HCEC 1CT (cell line): Measurements from ENCODE around the gene TMEM117.
A peak's percentile ranks its signal among the peaks of the same experiment; 100 is the strongest.

Experiments used
- DNase-seq: peaks from one replicate; pipeline ENCODE4 v3.0.0-alpha.2; 2017

The TMEM117 gene

DNA sequence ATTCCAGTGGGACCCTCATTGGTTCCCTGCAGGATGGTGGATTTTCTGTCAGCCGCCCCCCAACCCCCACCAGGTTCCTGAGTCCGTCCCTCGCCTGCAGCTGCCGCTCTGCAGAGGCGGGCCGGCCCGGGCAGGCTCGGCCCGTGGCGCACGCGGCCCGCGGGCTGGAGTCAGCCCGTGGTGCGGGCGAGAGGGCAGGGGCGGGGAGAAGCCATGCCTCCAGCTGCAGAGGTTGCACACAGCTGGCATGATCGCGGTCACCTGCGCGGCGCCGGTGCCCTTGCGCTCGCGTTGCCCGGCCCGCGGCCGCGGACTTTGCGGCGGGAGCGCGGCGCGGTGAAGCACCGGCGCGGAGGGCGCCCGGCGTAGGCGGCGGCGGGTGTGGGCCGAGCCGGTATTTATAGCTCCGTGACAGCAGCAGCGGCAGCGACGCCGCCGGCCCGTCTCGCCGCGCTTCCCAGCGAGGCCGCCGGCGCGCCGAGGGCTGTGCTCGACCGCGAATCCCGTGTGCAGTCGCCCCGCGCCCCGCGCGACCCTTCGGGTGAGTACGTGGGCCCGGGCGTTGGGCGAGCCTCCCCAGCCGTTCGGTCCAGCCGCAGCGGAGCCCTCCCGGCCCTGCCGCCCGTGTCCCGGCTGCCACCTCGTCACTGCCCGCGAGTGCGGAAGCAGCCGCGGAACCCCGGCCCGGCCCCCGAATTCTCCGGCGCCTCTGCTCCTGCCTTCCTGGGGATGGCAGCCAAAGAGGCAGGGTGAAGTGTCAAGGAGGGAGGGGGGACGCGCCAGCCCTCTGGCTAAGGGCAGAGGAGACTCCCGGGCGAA, at the start of gene TMEM117:
TMEM117 (plus strand) TSS at position 426 of the 819 bp plus-strand sequence.
- peak; percentile 47 for DNase-seq

DNA sequence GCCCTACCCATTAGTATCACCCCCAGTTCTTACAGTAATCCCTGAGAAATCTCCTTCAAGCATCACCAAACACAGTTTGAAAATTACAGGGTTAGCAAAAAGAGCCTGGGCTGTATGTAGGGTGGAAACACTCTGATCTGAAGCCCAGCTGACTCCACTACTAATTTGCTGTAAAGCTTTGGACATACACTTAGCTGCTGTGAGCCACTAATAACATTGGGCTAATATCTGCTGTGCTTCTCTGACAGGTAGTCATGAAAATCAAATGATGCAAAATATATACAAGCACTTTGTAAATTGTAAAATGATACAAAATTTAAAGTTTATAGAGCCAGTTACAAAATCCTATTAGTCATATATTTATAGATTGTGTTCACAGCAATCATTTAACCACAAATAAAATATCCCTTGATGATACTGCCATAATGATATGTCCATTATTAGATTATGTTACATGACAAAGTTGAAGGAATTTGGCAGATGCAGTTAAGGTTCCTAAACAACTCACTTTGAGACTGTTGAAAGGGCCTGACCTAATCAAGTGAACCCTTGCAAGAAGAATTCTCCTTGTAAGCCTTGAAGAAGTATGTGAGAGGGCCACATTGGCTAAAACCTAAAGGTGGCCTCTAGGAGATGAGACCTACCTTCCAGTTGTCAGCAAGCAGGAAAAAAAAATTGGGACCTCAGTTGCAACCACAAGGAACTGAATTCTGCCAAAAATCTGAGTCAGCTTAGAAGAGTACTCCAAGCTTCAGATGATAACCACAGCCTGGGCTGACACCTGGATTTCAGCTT, 48.8 kb upstream of the TMEM117 start:
- DNase-seq: peak; percentile 59

DNA sequence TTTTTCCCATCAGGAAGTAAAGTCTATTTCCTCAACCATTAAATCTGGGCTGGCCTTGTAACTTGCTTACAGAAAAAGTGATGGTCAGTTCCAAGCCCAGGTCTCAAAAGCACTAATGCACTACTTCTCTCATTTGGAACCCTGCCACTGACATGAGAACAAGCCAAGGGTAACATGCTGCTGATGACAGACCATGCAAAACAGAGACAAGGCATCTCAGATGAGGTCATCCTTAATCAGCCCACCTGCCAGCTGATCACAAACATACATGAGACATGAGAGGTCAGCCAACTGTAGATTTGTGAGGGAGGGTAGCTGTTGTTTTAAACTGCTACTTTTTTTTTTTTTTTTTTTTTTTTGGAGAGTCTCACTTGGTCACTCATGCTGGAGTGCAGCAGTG, 45.9 kb upstream of the TMEM117 start:
- DNase-seq: no peak

DNA sequence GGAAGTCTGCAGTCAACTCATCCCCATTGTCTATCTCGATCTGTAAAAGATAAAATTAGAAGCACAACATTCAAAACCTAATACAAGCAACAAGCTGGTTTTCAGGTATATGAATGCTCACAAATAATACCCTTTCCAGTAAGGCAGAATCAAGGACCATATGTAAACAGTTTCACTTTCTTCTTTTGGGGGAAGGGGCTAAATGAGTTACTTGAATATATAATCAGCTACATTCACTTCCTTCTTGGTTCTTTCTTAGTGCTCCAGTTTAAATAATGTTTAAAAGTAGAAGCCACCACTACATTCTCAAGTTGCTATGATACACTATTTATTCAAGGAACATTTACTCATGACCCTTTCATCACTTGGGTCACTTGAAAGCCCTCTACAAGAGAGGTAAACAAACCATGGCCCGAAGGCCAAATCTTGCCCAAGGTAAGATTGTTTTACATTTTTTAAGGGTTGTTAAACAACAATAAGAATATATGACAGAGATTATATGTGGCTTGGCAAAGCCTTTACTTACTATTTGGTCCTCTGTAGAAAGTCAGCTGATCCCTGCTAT, 40.1 kb upstream of the TMEM117 start:
- no peak for DNase-seq

DNA sequence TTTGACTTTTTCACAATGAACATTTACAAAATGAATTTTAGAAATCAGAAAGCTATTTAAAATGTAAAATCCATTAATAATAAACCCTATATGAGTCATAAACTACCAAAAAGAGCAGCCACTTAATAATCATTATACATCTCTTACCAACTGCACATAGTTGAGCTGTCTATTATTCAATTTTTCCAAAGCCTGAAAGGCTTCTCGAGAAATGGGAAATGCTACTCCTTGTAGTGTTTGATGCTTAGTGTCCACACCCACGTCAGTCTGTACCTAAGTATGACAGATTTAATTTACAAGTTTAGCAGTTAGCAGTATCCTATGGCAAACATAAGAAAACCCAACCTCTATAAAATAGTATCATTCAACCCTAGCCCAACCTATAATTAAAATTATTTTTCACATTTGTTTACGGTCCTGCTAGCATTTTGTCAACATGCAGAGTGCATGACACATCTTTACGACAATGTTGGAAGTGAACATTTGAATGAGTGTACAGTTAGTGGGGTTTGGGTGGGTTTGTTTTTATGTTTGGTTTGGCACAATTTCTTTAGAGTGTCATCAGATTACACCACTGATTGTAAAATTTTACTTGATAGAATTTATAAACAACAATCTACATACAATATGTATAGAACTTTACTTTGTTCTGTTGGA, 38.2 kb upstream of the TMEM117 start:
- no peak for DNase-seq

DNA sequence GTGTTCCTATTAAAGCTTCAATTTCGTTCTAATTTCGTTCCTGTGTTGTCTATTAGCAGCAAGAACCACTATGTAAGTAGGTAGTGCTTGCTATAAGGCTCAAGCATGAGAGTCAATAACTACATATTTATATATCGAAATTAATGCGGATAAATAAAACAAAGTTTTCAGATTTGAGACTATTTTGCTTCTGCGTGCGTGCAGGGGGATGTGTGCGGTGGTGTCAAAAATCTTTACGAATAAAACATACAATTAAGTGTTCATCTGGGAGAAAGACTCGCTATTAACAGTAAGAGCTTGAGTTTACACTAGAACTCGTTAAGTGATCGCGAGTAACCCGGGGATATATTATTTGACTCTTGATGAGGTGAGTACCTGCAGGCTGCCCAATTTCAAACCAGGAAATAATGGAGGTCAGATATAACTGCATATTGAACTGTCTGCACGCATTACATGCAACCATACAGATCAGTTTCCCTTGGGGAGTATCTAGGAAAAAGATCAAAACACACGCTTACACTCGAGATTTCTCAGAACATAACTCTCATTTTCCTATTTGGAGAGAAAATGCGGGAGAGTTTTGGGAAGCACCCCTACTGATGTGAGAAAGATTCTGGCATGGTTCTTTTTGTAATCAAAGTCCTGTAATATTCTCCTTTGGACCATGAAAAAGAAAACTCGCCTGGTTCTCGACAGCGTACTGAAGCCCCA, 30.6 kb upstream of the TMEM117 start:
- DNase-seq: no peak

DNA sequence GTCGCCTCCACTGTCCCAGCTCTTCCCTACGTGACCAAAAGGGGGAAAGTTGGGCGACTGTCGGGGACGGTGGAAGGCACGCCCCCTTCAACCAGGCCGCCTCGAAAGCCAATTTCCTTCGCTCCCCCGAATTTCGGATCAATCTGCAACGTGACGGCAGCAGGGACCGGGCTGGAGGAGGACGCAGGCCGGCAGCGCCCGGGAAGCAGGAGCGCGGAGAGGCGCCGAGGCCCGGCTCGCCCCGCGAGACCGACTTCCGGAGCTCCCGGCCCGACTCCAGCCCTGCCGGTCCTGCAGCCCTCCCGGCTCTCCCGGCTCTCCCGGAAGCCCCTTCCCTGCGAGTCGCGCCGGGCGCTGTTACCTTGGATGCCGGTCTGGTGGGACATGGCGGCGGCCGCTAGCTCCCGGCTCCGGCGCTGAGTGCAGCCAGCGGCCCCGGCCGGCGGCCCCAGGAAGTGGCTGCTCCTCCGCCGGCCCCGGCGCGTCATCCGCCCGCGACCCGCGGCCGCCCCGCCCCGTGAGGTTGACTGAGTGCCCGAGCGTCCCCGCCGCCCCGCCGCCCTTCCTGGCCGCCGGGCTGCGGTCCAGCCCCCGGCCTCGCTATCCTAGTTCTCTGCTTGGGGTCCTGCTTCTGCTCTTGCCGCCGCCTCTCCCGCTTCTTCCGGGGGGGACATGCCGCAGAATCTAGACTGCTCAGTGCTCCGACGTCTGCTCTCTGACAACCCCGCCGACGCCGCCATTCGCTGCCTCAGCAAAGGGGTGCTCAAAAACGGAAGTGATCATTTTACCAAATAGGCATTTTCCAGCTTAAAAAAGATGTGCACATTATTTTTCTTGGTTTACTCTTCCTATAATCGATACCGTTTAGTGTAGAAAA, 29.8 kb upstream of the TMEM117 start, which contains the start of gene TWF1:
TWF1 (minus strand) TSS at position 458 of the 877 bp plus-strand sequence; CDS start at position 386, 72 bp downstream.
- DNase-seq: peak; percentile 82

DNA sequence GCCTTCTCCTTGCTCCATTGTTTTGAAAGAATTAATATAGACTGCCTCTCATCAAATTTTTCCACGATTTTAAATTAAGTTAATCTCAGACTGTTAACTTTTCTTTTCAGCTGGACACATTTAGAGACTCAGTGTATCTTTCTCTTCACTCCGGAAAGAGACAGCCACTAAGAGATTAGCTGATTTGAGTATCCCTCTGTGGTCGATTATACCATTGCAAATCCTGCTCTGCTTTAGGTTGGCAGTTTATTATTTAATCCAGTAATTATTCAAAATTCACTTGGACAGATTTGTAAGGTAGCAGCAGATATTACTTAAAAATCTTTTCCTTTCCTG, 29.2 kb upstream of the TMEM117 start:
- DNase-seq: no peak

DNA sequence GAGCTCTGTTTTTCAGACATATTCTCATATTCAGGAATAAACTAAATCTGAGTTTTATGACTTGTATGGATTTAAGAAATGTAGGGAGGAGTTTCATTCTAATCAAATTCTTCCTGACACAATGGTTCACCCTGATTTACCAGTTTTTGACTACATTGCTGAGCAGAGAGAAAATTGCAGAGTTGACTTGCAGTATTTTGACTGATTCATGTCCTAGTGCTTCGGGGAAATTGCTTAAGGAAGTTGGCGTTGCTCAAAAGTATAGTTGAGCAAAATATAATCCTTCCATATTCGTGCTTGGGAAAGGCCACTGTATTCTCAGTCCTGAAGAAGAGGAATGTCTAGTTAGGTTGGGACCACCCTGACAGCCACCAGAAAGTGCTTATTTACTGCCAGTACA, 28.5 kb upstream of the TMEM117 start:
- no peak for DNase-seq

DNA sequence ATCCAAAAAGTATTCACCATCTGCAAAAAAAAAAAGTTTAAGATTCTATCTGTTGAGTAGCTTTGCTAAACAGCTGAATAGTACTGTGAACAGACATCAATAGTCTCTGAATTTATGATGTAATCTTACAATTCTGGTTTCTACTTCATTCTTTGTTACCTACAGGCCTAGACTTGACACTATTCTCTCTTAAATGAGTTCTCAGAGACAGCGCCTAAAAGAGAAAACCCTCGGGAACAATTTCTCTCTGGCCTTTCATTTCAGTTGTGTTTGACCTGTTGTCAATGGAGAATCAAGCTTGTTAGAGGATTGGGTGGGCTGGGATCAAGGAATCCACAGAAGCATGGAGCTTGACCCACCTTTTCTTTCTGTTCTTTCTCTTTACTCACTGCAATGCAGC, 23.8 kb upstream of the TMEM117 start:
- no peak for DNase-seq

DNA sequence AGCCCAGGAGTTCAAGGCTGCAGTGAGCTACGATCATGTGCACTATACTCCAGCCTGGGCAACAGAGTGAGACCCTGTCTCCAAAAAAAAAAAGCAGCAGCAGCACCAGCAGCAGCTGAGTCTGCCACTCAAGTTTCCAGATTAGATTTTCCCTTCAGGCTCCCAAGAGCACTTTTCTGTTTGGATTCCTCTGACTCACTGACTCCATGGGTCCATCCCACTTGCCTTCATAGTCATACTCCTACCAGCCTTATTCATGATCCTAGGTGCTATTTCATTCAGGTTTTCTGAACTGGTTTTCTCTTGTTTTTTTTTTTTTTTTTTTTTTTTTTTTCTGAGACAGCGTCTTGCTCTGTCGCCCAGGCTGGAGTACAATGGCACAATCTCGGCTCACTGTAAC, 23.0 kb upstream of the TMEM117 start:
- no peak for DNase-seq

DNA sequence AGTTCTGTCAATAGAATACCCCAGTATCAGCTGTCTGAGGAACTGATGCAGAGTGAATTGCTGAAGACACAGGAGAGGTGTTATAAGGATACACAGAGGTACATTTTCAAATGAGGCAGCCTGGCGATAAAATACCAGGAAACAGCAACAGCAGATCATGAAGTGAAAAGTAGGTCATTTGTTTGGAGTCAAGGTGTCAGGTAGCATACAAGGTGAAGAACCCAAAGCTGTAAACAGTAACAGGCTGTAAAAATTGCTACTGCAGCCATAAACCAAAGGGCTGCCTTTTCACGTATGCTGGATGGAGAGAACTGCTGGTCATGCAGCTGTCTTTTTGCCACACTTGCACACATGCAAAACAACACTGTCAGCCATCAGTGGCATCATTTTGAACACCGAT, 20.5 kb upstream of the TMEM117 start:
- no peak for DNase-seq

DNA sequence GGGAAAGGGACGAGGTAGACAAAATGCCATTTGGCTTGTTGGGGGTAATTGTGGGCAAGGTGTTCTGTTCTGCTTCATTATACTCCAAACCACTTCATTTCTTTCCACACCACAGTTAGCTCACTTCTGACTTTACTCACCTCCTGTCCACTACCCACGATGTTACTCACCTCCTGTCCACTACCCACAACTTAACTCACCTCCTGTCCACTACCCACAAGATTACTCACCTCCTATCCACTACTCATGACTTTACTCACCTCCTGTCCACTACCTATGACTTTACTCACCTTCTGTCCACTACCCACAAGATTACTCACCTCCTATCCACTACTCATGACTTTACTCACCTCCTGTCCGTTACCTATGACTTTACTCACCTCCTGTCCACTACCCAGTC, 19.7 kb upstream of the TMEM117 start:
- DNase-seq: no peak

DNA sequence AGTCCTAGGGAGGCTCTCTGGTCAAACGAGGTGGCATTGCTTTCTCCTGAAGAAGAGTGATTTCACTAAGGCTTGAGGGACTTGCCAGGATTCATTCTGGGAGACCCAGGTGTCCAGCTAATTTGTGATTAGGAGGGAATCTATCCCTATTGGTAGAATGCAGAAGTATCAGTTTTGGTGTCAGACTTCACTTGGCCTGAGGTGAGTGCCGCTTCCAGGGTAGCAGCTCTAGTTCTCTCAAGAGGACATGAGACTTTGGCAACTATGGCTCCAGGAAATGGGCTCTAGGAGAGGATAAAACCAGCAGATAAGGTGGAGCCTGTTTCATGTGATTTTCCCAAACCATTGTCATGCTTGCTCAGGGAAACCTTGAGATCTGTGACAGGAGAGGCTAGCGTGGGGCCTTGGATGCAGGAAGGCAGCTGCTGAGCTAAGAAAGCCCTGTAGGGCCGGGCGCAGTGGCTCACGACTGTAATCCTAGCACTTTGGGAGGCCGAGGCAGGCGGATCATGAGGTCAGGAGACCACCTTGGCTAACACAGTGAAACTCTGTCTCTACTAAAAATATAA, 11.6 kb upstream of the TMEM117 start:
- no peak for DNase-seq

DNA sequence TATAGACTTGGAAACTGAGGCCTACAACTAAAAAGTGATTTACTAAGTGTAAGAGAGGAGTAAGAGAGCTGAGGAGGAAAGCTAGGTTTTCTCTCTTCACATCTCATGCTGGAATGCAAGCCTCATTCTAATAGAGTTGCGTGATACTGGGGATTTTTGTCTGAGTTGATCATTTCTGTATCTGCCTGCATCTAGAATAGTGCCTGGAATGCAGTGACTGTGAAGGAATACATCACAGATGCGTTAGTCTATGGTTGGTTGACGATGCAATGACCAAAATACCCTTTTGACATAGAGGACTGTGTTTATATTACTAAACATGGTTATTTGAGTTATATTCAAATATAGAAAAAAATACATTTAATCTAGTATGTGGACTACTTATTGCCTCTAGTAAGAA, 9.2 kb upstream of the TMEM117 start:
- DNase-seq: no peak

DNA sequence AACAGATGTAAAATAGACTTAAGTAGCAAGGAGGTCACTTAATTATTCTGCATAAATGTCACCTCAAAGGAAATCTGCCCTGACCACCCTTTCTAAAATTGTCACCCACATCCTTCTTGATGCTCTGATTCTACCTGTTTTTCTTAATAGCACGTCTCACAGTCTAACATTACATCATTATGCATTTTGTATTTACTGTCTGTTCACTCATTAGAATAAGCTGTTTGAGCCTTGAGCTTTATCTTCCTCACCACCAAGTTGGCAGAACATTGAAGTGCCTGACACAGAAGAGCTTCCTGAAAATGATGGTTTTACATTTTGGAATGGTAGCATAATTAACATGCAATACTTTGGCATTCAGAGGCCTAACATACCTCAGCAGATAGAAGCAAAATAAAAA, 8.8 kb upstream of the TMEM117 start:
- no peak for DNase-seq

DNA sequence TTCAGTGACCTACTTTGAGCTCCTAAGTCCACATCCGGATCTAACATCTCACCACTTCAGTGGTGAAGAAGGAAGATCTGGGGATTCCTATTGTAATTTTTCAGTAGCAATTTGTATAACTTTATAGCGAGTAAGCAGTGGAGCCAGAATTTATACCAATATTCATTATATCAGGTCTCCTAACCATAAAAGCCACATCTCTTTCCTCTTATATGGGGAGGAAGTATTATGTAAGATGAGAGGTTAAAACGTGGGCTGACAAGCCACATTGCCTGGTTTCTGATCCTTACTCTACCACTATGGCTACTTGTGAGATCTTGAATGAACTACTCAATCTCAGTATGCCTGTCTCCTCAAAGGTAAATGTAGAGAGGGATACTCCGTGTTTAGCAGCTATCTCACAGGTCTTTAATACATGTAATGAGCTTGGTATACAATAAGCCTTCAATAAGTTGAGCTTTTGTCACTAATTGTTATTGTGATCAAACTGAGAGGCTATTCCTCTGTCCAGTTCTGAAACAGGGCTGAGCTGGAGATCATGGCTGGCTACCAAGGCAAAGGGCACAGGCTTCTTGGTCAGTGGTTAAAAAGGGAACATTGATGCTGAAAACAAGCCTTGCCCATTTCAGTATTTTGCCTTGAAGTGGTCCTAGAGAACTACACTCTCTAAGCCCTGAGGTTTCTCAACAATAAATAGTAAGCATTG, 3.3 kb upstream of the TMEM117 start:
- DNase-seq: no peak

DNA sequence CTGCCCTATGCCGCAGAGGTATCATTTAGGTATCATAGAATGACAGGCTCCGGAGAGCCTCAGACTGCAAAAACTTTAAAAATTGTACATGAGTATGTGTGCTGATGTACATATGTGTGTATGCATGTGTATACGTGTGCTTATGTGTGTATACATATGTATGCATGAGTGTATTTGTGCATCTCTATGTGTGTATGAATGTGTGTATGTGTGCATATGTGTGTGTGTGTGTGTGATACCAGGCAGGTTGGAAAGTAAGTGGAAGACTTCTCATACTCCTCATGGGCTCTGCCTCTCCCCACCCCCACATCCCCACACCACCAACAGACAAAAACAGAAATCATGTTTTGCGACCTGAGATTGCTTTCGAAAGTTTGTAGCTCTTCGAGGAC, 621 bp upstream of the TMEM117 start:
- DNase-seq: no peak

DNA sequence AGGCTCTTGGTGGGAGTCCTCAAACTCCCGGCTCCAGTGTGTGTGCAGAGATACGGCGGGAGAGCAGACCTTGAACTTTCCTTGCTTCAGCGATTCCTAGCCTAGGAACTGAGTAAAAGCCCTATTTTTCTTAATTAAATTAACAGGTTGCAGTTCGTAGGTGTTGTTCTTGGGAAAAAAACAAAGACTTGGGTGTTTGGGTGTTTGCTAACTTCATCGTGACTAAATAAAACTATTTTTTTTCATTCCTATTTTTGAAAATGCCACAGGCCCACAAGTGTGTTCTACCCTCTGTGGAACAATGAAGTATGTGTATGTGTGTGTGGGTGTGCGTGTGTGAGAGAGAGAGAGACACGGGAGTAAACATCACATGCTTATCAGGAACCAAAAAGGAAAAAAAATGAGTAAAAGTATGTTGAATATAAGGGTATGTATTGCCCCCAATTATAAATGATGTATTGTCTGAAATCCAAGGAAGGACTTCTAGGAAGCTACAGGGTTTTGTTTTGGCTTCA, 651 bp downstream of the TMEM117 start:
- no peak for DNase-seq

DNA sequence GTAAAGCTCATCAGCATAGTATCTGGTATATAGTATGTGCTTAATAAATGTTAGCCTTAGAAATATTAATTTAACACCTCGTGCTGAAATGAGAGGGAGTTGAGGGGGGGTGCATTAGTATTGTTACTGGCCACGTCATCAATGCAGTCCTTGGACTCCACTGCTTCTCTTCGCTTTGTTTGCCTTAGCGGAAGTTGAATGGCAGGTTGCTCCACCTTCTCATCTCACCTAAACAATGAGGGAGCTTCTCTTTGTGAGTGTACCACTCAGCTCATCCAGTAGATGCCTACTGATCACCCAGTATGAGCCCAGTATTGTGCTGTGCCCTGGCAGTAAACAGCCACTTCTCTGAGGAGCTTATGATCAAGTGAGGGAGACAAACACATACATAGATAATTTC, 4.5 kb downstream of the TMEM117 start:
- no peak for DNase-seq

DNA sequence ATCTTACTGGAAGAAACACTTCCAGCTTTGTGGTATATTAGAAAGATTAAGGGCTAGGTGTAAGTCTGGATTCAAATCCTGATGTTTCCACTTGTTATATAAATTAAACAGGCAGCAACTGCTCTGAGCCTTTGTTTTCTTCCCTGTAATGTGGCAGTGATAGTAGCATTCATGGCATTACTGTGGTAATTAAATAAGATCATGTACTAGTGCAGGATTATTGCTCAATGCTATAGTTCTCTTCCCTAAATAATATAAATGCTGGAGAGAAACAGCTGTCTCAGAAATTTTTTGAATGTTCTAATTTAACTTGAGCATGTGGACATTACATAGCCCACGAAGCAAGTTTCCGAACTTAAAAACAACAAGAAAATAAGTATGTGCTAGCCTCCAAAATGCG, 5.4 kb downstream of the TMEM117 start:
- DNase-seq: no peak
